ENCODE data around the gene PF4V1.

The PF4V1 gene

GRCh38 chr4:73874386-73874785, 21.3 kb downstream of the PF4V1 start:
- Histone ChIP-seq H3K36me3 (ENCODE audit: insufficient read depth, low read length) (no peaks in the 10 kb centered on the region), H3K9ac (ENCODE audit: low read depth, low read length, poor library complexity, severe bottlenecking) (no peak overlapping the region), H3K9me3 (ENCODE audit: insufficient read depth, low read depth, low read length) (no peaks in the 10 kb centered on the region), H3F3A (ENCODE audit: low read depth) (no peaks in the 10 kb centered on the region), H3K27me3 (ENCODE audit: insufficient read depth, low read length, poor library complexity, severe bottlenecking) (no peaks in the 10 kb centered on the region), H3K4me2 (ENCODE audit: low read depth, low read length, poor library complexity, severe bottlenecking) (no peak overlapping the region), H3K9me2 (replicated peaks; ENCODE audit: low read depth, low read length) (no peaks in the 10 kb centered on the region), H2AFZ (ENCODE audit: low read length) (no peak overlapping the region), H3K4me1 (ENCODE audit: insufficient read depth, low read length, poor library complexity, severe bottlenecking) (no peaks in the 10 kb centered on the region), H3K4me3 (ENCODE audit: low read length, poor library complexity, severe bottlenecking) (no peak overlapping the region), H3K79me2 (ENCODE audit: insufficient read depth, low read length) (no peaks in the 10 kb centered on the region), H4K20me1 (ENCODE audit: insufficient read depth, low read length, poor library complexity, severe bottlenecking) (no peaks in the 10 kb centered on the region)
- no peak for TF ChIP-seq CTCF (conservative IDR thresholded peaks at IDR 0.05; ENCODE audit: low read length)
- no peak for TF ChIP-seq EZH2phosphoT487 (IDR thresholded peaks at IDR 0.05; ENCODE audit: borderline replicate concordance)

- Histone ChIP-seq H3K4me2 (ENCODE audit: low read depth, low read length, poor library complexity, severe bottlenecking) (no peak overlapping the region), H3K4me3 (ENCODE audit: low read length, poor library complexity, severe bottlenecking) (no peak overlapping the region), H3K9ac (ENCODE audit: low read depth, low read length, poor library complexity, severe bottlenecking) (no peak overlapping the region), H3K4me1 (ENCODE audit: insufficient read depth, low read length, poor library complexity, severe bottlenecking) (no peaks in the 10 kb centered on the region), H2AFZ (ENCODE audit: low read length) (no peak overlapping the region), H3K36me3 (ENCODE audit: insufficient read depth, low read length) (no peaks in the 10 kb centered on the region), H3K9me3 (ENCODE audit: insufficient read depth, low read depth, low read length) (no peaks in the 10 kb centered on the region), H3K79me2 (ENCODE audit: insufficient read depth, low read length) (no peaks in the 10 kb centered on the region), H4K20me1 (ENCODE audit: insufficient read depth, low read length, poor library complexity, severe bottlenecking) (no peaks in the 10 kb centered on the region), H3K9me2 (replicated peaks; ENCODE audit: low read depth, low read length) (no peaks in the 10 kb centered on the region), H3K27me3 (ENCODE audit: insufficient read depth, low read length, poor library complexity, severe bottlenecking) (no peaks in the 10 kb centered on the region), H3F3A (ENCODE audit: low read depth) (no peaks in the 10 kb centered on the region)
- no peak for TF ChIP-seq CTCF (conservative IDR thresholded peaks at IDR 0.05; ENCODE audit: low read length)
Measured at GRCh38 chr4:73875401-73875800, 22.3 kb downstream of the PF4V1 start.

- H2AFZ ChIP-seq (ENCODE audit: low read length), result peak overlapping the region; percentile 69
- TF ChIP-seq EZH2phosphoT487 (IDR thresholded peaks at IDR 0.05; ENCODE audit: borderline replicate concordance), result no peak
- TF ChIP-seq CTCF (conservative IDR thresholded peaks at IDR 0.05; ENCODE audit: low read length), result no peak
- H3K79me2 ChIP-seq (ENCODE audit: insufficient read depth, low read length), result no peaks in the 10 kb centered on the region
- peak overlapping the region; percentile 33 for H3K4me2 ChIP-seq (ENCODE audit: low read depth, low read length, poor library complexity, severe bottlenecking)
- H3K9ac ChIP-seq (ENCODE audit: low read depth, low read length, poor library complexity, severe bottlenecking), result no peak overlapping the region
- no peaks in the 10 kb centered on the region for H3K27me3 ChIP-seq (ENCODE audit: insufficient read depth, low read length, poor library complexity, severe bottlenecking)
- H4K20me1 ChIP-seq (ENCODE audit: insufficient read depth, low read length, poor library complexity, severe bottlenecking), result no peaks in the 10 kb centered on the region
- H3K9me2 ChIP-seq (replicated peaks; ENCODE audit: low read depth, low read length), result no peaks in the 10 kb centered on the region
- H3K4me1 ChIP-seq (ENCODE audit: insufficient read depth, low read length, poor library complexity, severe bottlenecking), result peaks cover 11% of the 10 kb centered on the region
- H3F3A ChIP-seq (ENCODE audit: low read depth), result no peaks in the 10 kb centered on the region
- no peak overlapping the region for H3K4me3 ChIP-seq (ENCODE audit: low read length, poor library complexity, severe bottlenecking)
- H3K36me3 ChIP-seq (ENCODE audit: insufficient read depth, low read length), result no peaks in the 10 kb centered on the region
- no peaks in the 10 kb centered on the region for H3K9me3 ChIP-seq (ENCODE audit: insufficient read depth, low read depth, low read length)
Measured at GRCh38 chr4:73883306-73883705, 30.2 kb downstream of the PF4V1 start.
